CD1c-positive myeloid dendritic cell (primary cell): ENCODE measurements around the gene LCTL.
"Not testable (repeated sequence)": the region's sequence is repeated elsewhere in the genome, so short reads cannot be mapped to it uniquely, and the experiment has no call there.

Source experiments
- DNase-seq: peaks from one replicate; pipeline ENCODE4 v3.0.0-alpha.2; 2016; ENCODE audit errors: extremely low spot score

LCTL gene

DNA sequence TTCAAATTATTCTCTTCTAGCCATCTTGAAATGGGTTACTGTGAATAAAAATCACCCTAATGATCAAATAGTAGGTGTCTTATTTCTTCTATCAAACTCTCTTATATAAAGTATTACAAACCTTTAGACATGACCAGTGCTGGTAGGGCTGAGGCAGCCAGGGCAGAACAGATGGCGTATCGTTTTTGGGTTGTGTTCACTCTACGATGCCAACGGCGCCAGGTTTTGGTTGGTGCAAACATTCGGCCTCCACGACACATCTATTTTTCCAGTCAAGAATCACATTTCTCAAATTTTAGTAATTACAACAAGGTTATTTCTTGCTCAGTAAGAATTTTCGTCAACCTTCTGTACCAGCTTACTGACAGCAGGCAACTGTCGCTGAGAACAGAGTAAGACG is 63.3 kb downstream of the LCTL start:
- no peak for DNase-seq

GRCh38 chr15:66500346-66500745 is 65.5 kb downstream of the LCTL start:
- DNase-seq: not testable (repeated sequence)

- DNase-seq: peak; percentile 53
Measured at GRCh38 chr15:66498501-66499386, 67.1 kb downstream of the LCTL start.
